Measurements from ENCODE around the gene SLC22A2. TPM values are rescaled to one million over a fixed set of nuclear protein-coding genes. Genes with fewer than 3 reads are reported as not detected.
A peak's percentile ranks its signal among the peaks of the same experiment; 100 is the strongest.

SLC22A2 gene
- total RNA-seq, 2 donors from 2014 or later = not detected

- no peaks in the 10 kb centered on the region for H3K9me3 Mint-ChIP-seq
- ATAC-seq (no peak), DNase-seq (ENCODE audit: low spot score in 2 of 2) (no peak)
- no peaks in the 10 kb centered on the region for H3K36me3 Mint-ChIP-seq
- no peak overlapping the region for H3K27ac Mint-ChIP-seq
Measured at GRCh38 chr6:160260803-160261450, 2.3 kb upstream of the SLC22A2 start.

GRCh38 chr6:160260367-160260766, 1.7 kb upstream of the SLC22A2 start:
- H3K9me3 Mint-ChIP-seq = no peaks in the 10 kb centered on the region
- DNase-seq (ENCODE audit: low spot score in 2 of 2) = no peak
- H3K36me3 Mint-ChIP-seq = no peaks in the 10 kb centered on the region
- ATAC-seq = no peak
- H3K27ac Mint-ChIP-seq = no peak overlapping the region

- H3K27ac Mint-ChIP-seq = no peak overlapping the region
- H3K9me3 Mint-ChIP-seq = no peaks in the 10 kb centered on the region
- no peaks in the 10 kb centered on the region for H3K36me3 Mint-ChIP-seq
- no peak for DNase-seq (ENCODE audit: low spot score in 2 of 2)
- ATAC-seq = no peak
Measured at GRCh38 chr6:160259598-160259997, 977 bp upstream of the SLC22A2 start.

- Mint-ChIP-seq H3K9me3 (no peaks in the 10 kb centered on the region), H3K27ac (no peak overlapping the region), H3K36me3 (no peaks in the 10 kb centered on the region)
- ATAC-seq (no peak), DNase-seq (ENCODE audit: low spot score in 2 of 2) (no peak)
Measured at GRCh38 chr6:160259143-160259425, 463 bp upstream of the SLC22A2 start.

GRCh38 chr6:160256445-160256844, 2.2 kb downstream of the SLC22A2 start:
- Mint-ChIP-seq H3K9me3 (no peaks in the 10 kb centered on the region), H3K36me3 (no peaks in the 10 kb centered on the region), H3K27ac (no peak overlapping the region)
- ATAC-seq (no peak), DNase-seq (ENCODE audit: low spot score in 2 of 2) (no peak)

DNA sequence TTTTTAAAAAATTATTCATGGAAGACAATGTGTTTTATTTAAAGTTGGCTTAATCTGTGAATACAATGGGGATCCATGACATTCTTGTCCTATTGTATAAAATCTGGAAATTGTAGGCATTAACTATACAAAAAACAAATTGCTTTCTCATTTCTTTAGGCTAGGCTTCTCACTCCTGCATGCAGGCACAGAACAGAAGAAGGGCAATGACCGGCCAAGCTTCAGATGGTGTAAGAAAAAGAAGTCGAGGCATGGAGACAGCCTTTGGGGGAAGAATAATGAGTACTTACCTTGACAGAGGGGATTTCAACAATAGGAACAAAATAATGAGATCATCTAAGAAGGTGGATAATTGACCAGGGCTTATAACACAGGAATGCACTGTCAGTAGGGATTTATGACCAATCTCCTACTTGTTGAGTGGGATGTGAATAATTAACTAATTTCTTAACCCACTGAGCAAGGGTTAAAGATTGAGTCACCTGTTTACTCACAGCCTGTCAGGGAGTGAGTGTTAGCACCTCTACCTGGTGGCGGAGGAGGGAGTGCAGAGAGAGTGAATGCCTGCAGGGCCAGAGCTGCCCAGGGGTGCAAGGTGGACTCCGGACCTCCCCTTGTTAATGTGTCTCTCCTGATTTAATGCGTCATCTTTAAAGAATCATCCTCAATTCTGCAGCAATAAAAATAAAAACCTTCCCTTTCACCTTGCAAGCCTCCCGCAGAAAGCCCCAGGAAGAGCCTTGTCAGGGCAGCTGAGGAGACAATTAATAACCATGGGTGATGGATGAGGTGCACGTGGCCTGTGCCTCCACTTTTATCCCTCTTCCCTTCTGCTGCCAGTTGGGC, 3.9 kb downstream of the SLC22A2 start:
- Mint-ChIP-seq H3K27ac (no peak overlapping the region), H3K36me3 (no peaks in the 10 kb centered on the region), H3K9me3 (no peaks in the 10 kb centered on the region)
- ATAC-seq (no peak), DNase-seq (ENCODE audit: low spot score in 2 of 2) (no peak)

- peak in 1 of 2 donors; percentile 25 for ATAC-seq
Measured at GRCh38 chr6:160253714-160254113, 4.9 kb downstream of the SLC22A2 start.

DNA sequence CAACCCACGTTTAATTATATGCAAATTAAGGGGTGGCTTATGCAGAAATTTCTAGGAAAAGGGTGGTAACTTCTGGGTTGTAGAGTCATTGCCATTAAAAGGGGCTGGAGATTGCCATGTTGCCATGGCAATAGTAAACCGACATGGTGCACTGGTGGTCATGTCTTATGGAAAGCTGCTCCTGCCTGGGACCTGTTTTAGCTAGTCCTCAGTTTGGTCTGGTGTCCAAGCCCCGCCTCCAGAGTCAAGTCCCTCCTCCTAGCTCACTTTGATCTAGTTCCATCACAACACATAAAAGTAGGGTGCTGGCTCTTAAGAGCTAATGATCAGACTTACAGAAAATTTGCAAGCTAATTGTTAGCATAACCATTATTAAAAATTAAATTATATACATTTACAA, 5.3 kb downstream of the SLC22A2 start:
- DNase-seq (ENCODE audit: low spot score in 2 of 2) (no peak), ATAC-seq (no peak)
- Mint-ChIP-seq H3K27ac (no peak overlapping the region), H3K36me3 (no peaks in the 10 kb centered on the region), H3K9me3 (no peaks in the 10 kb centered on the region)

More at GRCh38 chr6:160253714-160254113, 4.9 kb downstream of the SLC22A2 start:
- no peak for DNase-seq (ENCODE audit: low spot score in 2 of 2)
- H3K27ac Mint-ChIP-seq = no peak overlapping the region
- H3K9me3 Mint-ChIP-seq = no peaks in the 10 kb centered on the region
- H3K36me3 Mint-ChIP-seq = no peaks in the 10 kb centered on the region

DNA sequence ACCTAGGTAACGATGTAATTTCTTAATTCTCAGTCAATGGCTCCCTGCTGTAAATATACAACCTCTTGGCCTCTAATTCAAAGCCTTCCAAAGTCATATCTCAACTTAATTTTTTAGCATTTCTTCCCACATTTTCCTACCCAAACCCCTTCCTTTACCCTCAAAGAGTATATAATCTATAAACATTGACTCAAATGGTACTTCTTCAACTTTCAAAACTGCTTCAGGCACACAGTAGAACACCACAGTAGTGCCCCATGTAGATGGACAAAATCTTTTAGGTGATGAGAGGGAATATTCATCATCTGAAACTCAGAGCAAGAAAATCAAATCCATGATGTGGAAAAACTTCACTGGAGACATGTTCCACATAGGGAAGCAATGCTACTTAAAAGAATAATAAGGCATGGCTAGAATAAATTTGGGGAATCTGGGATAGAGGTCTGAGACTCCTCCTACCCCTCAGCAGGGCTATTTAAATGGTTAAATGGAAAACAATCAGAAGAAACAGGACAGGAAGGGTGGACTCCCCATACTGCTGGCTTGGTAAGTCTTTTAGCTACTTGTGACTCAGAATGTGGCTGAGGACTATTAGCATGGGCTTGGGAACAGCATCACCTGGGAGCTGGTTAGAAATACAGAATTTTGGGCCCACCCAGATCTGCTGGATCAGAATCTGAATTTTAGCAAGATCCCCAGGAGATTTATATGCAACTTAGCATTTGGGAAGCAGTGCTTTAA, 6.4 kb downstream of the SLC22A2 start:
- DNase-seq (ENCODE audit: low spot score in 2 of 2) = no peak
- H3K9me3 Mint-ChIP-seq = no peaks in the 10 kb centered on the region
- H3K27ac Mint-ChIP-seq = no peak overlapping the region
- H3K36me3 Mint-ChIP-seq = no peaks in the 10 kb centered on the region
- ATAC-seq = peak in 1 of 2 donors; percentile 82

GRCh38 chr6:160249671-160250070, 8.9 kb downstream of the SLC22A2 start:
- DNase-seq (ENCODE audit: low spot score in 2 of 2) (no peak), ATAC-seq (no peak)
- no peaks in the 10 kb centered on the region for H3K36me3 Mint-ChIP-seq
- no peaks in the 10 kb centered on the region for H3K9me3 Mint-ChIP-seq
- H3K27ac Mint-ChIP-seq = no peak overlapping the region

GRCh38 chr6:160248538-160248937, 10.1 kb downstream of the SLC22A2 start:
- DNase-seq (ENCODE audit: low spot score in 2 of 2) (no peak), ATAC-seq (peak; percentile 56 to 59)
- Mint-ChIP-seq H3K36me3 (no peaks in the 10 kb centered on the region), H3K27ac (no peak overlapping the region), H3K9me3 (no peaks in the 10 kb centered on the region)

DNA sequence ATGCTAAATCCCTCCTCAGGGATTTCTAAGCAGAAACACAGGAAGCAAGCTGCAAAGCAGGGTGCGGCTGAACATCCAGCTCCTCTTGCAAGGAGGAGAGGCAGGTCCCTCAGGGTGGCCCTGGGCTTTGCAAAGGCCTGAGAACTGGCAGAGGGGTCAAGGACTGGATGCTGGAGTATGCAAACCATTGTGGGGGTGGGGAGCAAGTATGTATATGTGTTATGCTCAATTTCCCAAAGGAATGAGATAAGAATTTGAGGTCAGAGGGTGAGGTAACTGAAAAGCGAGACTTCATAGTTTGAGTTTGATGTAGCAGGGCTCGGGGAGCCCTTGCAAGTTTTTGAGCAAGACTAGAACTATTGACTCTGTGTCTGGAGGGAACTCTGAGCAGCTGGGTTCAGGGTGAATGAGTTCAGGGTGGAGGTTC, 11.2 kb downstream of the SLC22A2 start:
- DNase-seq (ENCODE audit: low spot score in 2 of 2) (no peak), ATAC-seq (no peak)
- Mint-ChIP-seq H3K27ac (no peak overlapping the region), H3K9me3 (no peaks in the 10 kb centered on the region), H3K36me3 (no peaks in the 10 kb centered on the region)

DNA sequence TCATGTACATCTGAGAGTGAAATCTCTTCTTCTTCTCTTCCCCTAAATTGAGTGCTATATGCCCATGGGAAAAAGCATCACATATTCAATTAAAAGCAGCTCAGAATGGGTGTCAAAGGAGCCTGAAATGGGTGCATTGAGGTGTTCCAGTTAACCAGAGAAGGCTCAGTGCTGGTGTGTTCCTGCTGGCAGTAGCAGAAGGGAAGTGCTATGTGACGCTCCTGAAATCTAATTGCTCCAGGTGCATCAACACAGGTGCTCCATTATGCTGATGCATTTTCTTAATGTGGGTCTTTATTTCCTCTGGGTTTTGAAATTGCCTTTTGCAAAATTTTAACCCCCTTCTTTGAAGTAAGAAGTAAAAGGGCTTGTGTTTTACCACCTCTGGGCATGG, 17.9 kb downstream of the SLC22A2 start:
- no peak for ATAC-seq
- no peaks in the 10 kb centered on the region for H3K36me3 Mint-ChIP-seq
- H3K9me3 Mint-ChIP-seq = peaks cover 0 to 8% of the 10 kb centered on the region in 2 donors
- H3K27ac Mint-ChIP-seq = no peak overlapping the region
- no peak for DNase-seq (ENCODE audit: low spot score in 2 of 2)

DNA sequence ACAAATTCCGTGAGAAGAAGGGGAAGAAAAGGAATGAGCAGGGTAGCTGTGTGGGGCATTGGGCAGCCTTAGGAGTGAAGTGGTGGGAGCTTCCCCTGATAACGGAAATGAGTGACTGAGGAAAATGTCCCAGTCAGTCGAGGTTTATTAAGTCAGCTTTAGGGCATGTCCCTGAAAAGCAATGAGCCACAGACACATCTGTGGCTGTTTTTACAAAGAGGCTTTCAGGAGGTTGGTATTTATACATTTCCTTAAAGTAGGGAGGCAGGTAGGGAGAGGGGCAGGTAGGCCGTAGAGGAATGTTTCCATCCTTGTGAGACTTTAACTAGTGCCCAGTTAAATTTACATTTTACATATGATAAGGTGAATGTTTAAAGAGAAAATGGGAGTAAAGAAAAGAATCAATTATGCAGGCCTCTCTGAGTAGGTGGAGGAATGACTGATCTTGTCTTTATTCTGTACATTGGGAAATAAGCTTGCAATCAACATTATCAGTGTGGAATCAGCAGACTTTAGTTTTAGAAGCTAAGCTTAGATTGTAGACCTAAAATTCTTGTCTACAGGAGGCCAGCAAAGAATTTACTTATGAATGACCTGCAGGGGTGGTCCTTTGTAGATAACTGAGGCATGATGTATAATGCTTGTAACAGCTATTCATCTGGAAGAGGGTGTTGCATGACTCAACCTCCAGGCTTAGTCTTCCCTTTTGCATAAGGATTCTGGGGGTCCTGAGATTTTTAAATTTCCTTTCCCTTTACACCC, 18.5 kb downstream of the SLC22A2 start:
- Mint-ChIP-seq H3K27ac (no peak overlapping the region), H3K9me3 (peaks cover 0 to 8% of the 10 kb centered on the region in 2 donors), H3K36me3 (no peaks in the 10 kb centered on the region)
- DNase-seq (ENCODE audit: low spot score in 2 of 2) = no peak
- ATAC-seq = no peak

DNA sequence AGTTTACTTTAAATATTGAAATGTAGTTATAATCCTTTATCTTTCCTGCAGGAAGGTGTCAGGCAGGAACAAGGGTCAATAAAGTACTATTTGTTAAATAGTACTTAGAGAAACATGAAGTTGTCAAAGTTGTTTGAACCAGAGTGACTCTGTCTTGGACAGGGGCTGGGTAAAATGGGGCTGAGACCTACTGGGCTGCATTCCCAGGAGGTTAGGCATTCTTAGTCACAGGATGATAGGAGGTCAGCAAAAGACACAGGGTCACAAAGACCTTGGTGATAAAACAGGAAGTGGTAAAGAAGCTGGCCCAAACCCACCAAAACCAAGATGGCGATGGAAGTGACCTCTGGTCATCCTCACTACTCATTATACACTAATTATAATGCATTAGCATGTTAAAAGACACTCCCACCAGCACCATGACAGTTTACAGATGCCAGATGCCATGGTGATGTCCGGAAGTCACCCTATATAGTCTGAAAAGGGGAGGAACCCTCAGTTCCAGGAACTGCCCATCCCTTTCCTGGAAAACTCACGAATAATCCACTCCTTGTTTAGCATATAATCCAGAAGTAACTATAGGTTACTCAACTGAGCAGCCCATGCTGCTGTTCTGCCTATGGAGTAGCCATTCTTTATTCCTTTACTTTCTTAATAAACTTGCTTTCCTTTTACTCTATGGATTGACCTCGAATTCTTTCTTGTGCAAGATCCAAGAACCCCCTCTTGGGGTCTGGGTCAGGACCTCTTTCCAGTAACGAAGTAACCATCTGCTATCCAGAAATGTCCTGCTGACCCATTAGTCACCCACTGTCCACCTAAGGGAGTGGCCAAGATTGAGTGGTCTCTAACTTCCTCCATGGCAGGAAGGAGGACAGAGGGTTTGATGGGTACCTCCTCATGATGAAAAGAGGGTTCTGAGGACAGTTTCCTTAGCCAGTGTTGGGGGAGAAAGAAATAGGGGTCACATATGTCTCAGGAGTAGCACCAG, 19.6 kb downstream of the SLC22A2 start:
- ATAC-seq = no peak
- DNase-seq (ENCODE audit: low spot score in 2 of 2) = no peak
- H3K9me3 Mint-ChIP-seq = peaks cover 0 to 8% of the 10 kb centered on the region in 2 donors
- no peaks in the 10 kb centered on the region for H3K36me3 Mint-ChIP-seq
- no peak overlapping the region for H3K27ac Mint-ChIP-seq

- H3K36me3 Mint-ChIP-seq = no peaks in the 10 kb centered on the region
- peaks cover 0 to 8% of the 10 kb centered on the region in 2 donors for H3K9me3 Mint-ChIP-seq
- no peak overlapping the region for H3K27ac Mint-ChIP-seq
- DNase-seq (ENCODE audit: low spot score in 2 of 2) (no peak), ATAC-seq (no peak)
Measured at GRCh38 chr6:160238278-160238711, 20.3 kb downstream of the SLC22A2 start.
